HG02981 (cell line): ENCODE results near the gene ADAMTS2.
"Not testable (repeated sequence)": the region's sequence is repeated elsewhere in the genome, so short reads cannot be mapped to it uniquely, and the experiment has no call there.

ENCODE experiments used
- ATAC-seq: cut with Tn5 transposase; IDR thresholded peaks from one replicate; pipeline ENCODE4 v1.9.1; 2021; ENCODE audit warnings: mild to moderate bottlenecking, moderate library complexity; ENCODE audit not compliant: unreplicated experiment

The ADAMTS2 gene

DNA sequence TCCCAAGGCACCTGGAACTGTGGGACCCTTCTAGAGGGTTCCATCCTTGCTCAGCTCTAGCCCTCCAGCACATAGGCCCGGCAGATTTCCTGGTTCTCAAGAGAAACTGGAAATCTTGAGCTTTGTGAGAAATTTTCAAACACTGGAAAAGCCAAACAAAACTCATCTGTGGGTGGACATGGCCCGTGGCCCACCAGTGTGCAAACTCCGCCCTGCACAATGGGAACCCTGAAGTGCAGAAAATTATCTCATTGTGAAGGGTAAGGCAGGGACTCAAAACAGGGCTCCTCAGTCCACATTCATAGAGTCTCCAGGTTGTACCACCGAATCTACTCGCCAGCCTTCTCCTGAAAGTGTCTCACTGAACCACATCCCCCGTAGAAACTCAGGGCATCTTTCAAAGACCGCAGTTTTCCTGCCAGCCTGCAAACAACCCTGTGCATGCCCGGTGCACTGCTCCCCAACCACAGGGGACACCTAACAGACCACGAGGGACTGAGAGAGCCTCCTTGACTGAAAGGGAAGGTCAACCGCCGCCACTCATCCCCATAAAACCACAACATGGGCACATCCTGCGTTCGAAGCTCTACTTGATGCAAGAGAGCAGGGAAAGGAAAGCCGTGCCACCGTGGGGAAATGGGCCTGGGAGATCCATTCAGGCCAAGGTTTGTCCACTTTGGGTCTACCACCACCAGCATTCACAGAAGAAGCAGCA is 18.1 kb downstream of the ADAMTS2 start:
- no peak for ATAC-seq

DNA sequence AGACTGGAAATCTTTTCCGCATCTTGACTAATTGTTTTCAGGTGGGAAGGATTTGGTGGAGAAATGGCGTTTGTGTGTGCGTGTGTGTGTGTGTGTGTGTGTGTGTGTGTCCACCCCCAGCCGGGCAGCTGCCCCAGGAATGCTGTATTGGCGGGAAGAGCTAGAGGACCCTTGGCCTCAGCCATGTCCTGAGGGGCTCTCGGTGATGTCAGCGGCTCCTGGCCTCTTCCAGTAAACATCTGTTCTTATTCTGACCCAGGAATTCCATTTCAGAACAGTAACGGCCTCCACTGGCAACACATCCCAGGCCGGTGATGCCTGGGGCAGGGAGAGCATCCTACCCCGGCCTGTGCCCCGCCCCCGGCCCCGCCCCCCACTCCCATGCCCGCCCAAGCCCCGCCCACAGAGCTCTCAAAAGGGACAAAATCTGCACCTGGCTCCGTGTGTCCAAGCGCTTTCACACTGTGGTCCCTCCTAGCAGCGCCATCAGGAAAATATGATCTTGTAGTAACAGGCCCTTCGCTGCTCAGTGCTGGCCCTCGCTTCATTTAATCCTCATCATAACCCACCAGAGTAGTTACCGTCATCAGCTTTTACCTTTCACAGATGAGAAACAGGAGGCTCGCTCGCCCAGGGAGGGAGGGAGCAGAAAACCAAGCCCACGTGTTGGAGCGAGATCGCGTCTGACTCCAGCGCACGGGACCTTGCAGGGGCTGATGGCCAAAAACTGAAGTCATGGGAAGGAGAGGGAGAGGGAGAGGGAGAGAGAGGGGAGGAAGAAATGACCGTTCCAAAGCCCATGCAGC is 18.9 kb downstream of the ADAMTS2 start:
- no peak for ATAC-seq

- no peak for ATAC-seq
Measured at GRCh38 chr5:179325296-179326031, 19.8 kb downstream of the ADAMTS2 start.

DNA sequence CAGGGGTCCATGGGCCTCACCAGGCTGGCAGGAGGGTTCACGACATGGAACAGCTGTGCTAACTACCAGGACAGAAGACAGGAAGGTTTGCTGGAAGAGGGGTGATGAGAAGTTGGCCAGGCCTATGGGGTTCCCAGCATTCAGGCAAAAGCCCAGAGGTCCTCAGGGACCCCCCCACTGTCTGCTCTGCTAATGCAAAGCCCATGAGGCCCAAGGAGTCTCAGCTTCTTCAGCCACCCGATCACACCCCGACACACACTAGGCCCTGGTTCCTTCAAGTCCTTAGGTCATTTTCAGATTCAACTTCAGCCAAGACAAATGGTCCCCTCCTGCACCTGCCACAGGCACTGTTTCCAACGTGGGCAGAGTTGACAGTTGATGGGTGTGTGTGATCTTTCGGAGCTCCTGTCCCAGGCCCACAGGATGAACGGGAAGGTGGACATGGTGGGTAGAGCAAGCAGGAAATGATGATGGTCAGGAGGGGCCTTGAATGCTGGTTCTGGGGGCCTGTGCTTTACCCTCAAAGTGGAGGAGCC is 20.4 kb downstream of the ADAMTS2 start:
- ATAC-seq: no peak

DNA sequence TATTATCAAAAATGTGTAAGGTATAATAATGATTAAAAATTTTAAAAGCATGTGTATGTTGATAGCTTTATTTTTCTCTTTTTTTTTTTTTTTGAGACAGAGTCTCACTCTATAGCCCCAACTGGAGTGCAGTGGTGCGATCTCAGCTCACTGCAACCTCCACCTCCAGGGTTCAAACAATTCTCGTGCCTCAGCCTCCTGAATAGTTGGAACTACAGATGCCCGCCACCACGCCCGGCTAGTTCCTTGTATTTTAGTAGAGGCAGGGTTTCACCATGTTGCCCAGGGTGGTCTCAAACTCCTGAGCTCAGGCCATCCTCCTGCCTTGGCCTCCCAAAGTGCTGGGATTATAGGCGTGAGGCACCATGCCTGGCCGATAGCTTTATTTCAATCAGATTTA is 20.9 kb downstream of the ADAMTS2 start:
- not testable (repeated sequence) for ATAC-seq

DNA sequence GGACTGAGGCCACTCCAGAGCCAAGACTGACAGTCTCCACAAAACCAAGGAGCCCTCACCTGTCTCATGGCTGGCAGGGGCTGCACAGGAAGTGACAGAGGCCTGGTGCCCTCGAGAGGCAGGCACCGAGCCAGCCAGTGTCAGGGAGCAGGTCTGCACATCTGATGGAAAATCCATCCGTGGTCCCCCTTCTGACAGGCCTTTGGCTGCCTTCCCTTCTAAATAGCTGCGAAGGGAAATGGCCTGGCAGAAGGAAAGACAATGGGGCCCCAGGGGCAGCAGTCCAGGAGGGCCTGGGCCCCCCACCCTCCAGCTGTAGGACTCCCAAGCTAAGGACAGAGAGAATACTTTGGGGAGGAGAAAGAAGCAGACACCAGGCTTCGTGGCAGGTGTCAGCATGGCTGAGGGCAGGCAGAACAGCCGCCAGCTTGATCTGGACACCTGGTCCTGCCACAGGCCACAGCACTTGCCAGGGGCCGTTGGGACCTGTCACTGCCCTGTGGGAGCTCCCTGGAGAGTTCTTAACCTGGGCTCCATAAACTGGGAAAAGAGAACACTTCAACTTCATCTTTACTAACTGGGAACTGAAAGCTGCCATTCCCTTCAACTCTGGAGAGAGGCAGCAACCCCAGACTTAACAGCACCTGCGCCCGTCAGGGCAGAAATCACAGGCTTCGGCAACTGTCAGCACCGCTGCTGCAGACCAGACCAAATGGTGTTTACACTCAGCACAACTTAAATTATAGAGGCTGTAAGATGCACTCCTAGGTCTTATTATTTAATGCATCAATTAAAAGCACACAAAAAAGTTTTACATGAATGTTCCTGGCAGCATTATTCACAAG is 22.0 kb downstream of the ADAMTS2 start:
- no peak for ATAC-seq

GRCh38 chr5:179322071-179323025 is 22.9 kb downstream of the ADAMTS2 start:
- no peak for ATAC-seq

DNA sequence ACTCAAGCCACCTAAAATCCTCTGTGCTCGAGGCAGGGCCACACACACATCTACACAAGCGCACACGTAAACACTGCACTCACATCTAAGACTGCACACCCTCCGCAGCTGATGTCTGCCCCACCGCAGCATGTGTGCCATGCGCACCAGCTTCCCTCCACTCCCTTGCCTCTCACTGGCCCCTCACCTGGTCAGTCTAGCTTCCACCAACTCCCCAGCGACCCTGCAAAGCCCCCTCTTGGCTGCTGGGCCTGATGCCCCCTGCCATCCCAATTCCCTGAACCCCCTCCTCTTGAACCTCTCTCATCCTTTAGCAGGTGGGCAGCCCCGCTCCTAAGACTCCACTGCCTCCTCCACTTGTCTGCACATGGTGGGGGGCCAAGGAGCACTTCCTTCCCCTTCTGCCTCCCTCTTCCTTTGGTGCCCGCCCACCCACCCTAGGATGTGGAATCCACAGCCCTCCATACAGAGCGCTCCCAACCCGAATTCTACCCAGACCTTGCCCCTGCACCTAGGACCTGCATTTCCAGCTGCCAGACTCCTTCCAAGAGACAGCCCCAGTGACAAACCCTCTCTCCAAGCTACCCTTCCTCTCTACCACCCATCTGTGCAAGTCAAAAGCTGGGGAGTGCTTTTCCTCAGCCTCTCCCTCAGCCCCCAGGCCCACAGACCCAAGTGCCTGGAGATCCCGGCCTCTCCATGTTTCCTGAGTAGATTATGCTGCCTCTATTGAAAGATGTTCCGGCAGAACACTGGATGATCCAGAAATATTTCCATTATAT is 23.9 kb downstream of the ADAMTS2 start:
- ATAC-seq: no peak

GRCh38 chr5:179319741-179320281 is 25.4 kb downstream of the ADAMTS2 start:
- ATAC-seq: no peak

DNA sequence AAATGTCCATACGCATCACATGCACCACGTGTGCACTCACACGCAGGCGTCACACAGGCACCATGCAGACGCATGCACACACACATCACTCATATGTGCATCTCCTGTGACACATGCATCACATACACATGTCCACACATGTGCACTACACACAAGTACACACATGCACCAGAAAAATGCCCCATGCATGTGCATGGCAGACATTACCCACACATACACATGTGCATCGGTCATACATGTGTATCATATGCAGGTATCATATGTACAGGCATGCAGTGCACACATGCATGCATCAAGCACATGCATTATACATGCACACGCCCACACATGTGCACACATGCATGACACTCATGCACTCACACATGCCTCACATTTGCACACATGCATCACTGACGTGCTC is 26.1 kb downstream of the ADAMTS2 start:
- no peak for ATAC-seq

DNA sequence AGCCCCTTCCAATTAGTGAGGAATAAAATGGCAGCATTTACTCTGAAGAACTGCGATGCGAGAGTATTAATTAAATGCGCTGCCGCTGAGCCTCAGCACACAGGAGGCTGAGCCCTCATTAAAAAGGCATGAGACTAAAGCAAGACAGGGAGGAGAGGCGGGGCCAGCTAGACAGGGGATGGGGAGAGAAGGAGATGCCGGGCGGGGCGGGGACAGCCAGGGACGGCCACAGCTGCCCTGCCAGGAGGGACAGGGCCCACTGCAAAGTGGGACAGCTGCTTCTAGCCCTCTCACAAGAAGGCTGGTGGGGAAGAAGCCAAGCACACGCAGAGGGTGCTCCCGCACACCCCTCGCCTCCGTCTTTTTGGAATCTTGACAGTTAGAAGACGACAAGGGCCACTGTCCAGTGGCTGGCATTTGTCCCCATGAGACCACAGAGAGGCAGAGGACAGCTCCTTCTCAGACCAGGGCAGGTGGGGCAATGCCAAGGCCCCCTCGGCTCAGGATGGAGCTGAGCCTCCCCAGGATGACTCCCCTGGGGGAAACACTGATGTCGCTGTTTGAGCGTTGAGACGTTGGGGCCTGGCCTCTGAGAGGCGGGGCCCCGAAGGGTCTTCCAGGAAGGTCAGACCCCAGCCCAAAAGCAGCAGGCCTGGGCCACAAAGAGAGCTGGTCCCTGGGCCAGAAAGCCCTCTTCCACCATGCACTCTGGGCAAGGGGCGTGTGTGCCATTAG is 26.9 kb downstream of the ADAMTS2 start:
- ATAC-seq: no peak

GRCh38 chr5:179317411-179318220 is 27.6 kb downstream of the ADAMTS2 start:
- ATAC-seq: no peak

GRCh38 chr5:179316982-179317381 is 28.3 kb downstream of the ADAMTS2 start:
- ATAC-seq: no peak

DNA sequence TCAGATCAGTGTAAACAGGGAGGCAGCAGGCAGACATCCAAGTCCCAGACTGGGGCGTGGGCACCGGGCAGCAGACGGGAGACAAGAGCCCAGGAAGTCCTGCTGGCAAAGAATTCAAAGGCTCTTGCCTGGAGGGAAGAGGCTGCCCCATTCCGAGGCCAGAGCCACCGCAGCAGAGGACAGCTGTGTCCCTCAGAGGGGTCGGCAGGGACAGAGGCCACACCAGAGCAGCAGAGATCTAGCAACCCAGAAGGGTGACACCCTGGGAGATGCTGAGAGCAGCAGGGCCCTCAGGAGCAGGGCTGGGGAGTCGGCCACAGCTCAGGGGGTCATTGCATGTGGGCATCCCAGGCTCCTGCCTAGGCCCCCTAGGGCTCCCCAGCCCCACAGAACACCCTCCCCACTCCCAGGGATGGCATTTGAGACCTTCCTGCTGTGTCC is 29.1 kb downstream of the ADAMTS2 start:
- no peak for ATAC-seq

DNA sequence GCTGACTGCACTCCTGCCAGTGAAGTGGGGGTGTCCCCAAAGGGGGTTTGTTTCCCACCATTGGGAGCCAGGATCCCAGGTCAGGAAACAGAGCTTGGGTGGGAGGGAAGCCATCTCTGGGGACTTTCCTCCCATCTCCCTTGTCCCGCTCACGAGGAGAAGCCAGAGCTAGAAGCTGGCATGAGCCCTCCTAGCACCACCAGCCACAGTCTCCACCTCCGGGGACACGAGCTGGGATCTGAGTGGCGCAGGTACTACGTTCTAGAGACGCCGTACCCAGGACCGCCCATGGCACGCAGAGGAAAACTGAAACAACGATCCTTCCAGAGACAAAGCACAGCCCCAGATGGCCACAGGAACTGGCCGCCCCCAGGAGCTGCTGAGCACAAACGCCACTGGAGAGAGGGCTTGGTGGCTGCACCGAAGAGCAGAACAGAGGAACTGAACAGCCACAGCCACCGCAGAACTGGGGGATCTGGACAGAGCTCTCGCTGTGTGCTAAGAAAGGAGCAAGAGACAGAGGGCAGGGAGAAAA is 29.8 kb downstream of the ADAMTS2 start:
- no peak for ATAC-seq

- ATAC-seq: no peak
Measured at GRCh38 chr5:179314606-179315355, 30.5 kb downstream of the ADAMTS2 start.
